ENCODE data around the gene EXOC4.
"Not testable (repeated sequence)": the region's sequence is repeated elsewhere in the genome, so short reads cannot be mapped to it uniquely, and the experiment has no call there.

EXOC4 gene

DNA sequence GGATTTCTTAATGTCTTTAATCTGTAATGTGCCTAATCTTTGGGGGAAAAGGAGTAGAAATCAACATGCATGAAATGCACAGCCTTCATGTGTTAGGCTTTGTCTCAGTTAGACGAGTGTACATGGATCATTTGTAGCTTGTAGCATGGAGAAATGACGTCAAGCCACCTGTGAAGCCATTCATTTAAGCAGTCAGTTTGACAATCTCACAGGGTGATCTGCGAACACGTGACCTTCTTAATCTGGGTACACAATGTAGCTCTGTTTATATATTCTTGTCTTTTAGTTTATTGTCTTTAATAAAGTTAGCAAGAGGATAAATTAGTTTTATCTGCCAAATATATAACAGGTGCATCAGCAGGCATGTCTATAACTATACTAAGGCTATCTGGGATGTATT lies 522.3 kb downstream of the EXOC4 start:
- H3K4me3 ChIP-seq (ENCODE audit: low read length): no peak overlapping the region
- TF ChIP-seq, protein P1, sequence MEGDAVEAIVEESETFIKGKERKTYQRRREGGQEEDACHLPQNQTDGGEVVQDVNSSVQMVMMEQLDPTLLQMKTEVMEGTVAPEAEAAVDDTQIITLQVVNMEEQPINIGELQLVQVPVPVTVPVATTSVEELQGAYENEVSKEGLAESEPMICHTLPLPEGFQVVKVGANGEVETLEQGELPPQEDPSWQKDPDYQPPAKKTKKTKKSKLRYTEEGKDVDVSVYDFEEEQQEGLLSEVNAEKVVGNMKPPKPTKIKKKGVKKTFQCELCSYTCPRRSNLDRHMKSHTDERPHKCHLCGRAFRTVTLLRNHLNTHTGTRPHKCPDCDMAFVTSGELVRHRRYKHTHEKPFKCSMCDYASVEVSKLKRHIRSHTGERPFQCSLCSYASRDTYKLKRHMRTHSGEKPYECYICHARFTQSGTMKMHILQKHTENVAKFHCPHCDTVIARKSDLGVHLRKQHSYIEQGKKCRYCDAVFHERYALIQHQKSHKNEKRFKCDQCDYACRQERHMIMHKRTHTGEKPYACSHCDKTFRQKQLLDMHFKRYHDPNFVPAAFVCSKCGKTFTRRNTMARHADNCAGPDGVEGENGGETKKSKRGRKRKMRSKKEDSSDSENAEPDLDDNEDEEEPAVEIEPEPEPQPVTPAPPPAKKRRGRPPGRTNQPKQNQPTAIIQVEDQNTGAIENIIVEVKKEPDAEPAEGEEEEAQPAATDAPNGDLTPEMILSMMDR (IDR thresholded peaks at IDR 0.05; ENCODE audit: insufficient read depth, low read depth, low read length, missing control alignments): no peak
- DNase-seq (ENCODE audit: low read depth): no peak

DNA sequence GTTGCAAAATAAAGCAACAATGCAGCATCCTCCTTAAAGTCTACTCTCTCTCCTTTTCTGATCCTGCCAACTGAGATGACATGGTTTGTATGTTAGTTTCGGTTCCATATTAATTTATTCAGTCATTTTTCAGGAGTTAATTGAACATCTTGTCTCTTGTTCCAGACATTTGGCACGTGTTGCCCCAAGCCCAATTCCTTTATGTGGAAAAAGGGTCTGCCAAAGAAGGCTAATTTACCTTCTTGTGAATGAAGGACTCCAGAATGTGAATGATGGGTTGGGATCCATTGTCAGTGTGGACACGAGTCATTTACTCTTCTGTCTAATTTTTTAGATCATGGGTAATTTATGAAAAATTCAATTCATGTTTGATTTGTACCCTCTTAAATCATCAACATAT lies 523.4 kb downstream of the EXOC4 start:
- DNase-seq (ENCODE audit: low read depth): no peak
- H3K4me3 ChIP-seq (ENCODE audit: low read length): no peak overlapping the region
- TF ChIP-seq, protein P1 (IDR thresholded peaks at IDR 0.05; ENCODE audit: insufficient read depth, low read depth, low read length, missing control alignments): no peak

DNA sequence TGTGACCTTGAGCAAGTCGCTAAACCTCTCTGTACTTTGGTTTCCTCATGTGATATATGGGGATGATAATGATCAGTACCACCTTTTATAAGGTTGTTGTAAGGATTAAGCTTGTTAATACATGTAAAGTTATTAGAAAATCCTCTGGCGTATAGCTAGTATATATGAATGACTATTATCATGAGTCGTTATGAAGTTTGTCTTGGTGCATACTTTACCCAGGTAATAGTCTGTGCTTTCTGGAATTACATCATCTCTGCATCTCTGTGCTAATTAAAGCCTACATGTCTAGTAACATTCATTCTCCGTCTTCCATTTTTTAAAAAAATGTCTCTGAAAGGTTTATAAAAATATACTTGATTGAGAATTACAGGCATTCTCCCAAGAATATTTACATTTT lies 524.8 kb downstream of the EXOC4 start:
- TF ChIP-seq, protein P1 (IDR thresholded peaks at IDR 0.05; ENCODE audit: insufficient read depth, low read depth, low read length, missing control alignments): no peak
- DNase-seq (ENCODE audit: low read depth): peak; percentile 62
- H3K4me3 ChIP-seq (ENCODE audit: low read length): no peak overlapping the region

DNA sequence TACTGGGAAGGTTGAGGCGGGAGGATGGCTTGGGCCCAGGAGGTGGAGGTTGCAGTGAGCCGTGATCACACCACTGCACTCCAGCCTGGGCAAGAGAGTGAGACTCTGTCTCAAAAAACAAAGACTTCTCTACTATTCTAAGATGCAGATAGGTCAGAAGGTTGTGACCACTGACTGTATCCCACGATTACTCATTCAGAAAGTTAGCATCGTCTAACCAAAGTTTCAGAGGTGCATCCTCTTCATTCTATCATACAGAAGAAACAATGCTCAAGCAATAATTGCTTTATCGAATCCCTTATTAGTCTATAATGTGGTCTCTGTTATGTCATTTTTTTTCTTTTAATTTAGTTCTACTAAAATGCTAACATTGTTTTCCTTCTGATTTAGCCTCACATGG lies 525.6 kb downstream of the EXOC4 start:
- no peak for DNase-seq (ENCODE audit: low read depth)
- TF ChIP-seq, protein P1 (IDR thresholded peaks at IDR 0.05; ENCODE audit: insufficient read depth, low read depth, low read length, missing control alignments): no peak
- no peak overlapping the region for H3K4me3 ChIP-seq (ENCODE audit: low read length)

DNA sequence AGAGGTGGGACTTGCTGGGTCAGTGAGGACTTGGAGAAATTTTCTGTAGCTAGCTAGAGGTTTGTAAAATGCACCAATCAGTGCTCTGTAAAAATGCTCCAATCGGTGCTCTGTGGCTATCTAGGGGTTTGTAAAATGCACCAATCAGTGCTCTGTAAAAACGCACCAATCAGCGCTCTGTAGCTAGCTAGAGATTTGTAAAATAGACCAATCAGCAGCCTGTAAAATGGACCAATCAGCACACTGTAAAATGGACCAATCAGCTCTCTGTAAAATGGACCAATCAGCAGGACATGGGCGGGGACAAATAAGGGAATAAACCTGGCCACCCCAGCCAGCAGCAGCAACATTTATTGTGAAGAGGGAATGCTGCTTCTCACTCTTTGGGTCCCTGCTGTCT lies 526.7 kb downstream of the EXOC4 start:
- not testable (repeated sequence) for H3K4me3 ChIP-seq (ENCODE audit: low read length); DNase-seq (ENCODE audit: low read depth)

DNA sequence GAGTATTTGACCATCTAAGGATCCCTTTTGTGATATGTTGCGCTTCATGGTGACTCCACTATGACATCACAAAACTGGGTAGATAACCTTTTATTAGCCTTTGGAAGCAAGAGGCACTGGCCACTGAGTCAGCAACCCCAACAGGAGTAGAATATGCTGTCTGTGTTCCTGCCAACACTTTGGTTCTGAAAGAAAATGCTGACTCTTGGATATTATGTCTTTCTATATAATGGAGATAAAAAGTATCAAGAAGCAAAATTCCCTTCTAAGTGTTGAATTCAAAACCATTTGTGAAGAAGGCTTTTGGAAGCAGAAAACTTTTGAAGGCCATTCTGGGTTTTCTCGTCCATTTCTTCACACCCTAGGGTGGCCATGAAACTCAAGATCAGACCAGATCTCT lies 528.0 kb downstream of the EXOC4 start:
- no peak for DNase-seq (ENCODE audit: low read depth)
- TF ChIP-seq, protein P1 (IDR thresholded peaks at IDR 0.05; ENCODE audit: insufficient read depth, low read depth, low read length, missing control alignments): no peak
- H3K4me3 ChIP-seq (ENCODE audit: low read length): no peak overlapping the region

DNA sequence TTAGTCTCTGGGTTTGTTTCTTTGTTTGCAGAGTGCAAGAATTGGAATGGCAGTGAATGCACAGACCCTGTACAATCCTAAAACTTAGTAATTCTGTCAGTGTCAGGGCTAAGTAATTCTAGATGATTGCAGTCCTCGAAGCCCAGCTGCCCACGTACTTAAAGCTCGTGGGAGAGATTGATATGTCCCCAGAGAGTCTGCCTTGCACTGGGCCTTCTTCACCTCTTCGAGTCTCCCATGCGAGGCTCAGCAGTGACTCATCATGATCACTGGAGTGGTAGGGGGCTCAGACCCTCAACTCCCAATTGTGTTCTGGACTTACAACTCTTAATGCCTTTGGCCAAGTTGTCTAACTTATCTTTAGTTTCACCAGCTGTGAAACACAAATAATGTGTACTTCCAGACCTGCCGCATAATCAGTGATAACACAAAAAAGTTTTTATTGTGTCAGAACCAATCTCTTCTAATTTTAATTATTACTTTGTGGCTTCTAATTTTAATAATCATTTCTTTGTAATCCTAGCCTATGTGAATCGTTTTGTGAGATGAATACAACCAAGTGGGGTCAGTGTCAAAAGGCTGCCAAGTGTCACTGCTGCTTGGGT lies 528.7 kb downstream of the EXOC4 start:
- H3K4me3 ChIP-seq (ENCODE audit: low read length): no peak overlapping the region
- no peak for DNase-seq (ENCODE audit: low read depth)
- TF ChIP-seq, protein P1 (IDR thresholded peaks at IDR 0.05; ENCODE audit: insufficient read depth, low read depth, low read length, missing control alignments): no peak
